ENCODE data around the gene RBM23.
A peak's percentile ranks its signal among the peaks of the same experiment; 100 is the strongest.

RBM23 gene

DNA sequence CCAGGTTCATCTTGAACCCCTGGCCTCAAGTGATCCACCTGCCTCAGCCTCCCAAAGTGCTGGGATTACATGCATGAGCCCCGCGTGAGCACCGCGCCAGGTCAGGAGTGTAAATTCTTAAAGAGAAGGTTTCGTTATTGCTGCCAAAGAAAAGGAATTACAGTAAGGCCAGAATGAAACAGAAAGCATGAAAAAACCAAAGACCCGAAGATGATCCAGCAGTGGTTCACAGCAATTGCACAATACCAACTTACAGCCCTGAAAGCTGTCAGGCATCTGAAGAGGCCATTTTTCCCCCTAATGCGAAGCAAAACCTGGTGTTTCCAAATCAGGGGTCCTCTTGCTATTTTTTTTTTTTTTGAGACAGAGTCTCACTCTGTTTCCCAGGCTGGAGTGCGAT is 10.3 kb downstream of the RBM23 start (continued):
- TF ChIP-seq ZNF610 (tag by site-specific recombination; IDR thresholded peaks at IDR 0.05; ENCODE audit: borderline replicate concordance), result no peak
- no peak for TF ChIP-seq ZNF366 (tag by site-specific recombination; conservative IDR thresholded peaks at IDR 0.05)
- TF ChIP-seq, protein P1, sequence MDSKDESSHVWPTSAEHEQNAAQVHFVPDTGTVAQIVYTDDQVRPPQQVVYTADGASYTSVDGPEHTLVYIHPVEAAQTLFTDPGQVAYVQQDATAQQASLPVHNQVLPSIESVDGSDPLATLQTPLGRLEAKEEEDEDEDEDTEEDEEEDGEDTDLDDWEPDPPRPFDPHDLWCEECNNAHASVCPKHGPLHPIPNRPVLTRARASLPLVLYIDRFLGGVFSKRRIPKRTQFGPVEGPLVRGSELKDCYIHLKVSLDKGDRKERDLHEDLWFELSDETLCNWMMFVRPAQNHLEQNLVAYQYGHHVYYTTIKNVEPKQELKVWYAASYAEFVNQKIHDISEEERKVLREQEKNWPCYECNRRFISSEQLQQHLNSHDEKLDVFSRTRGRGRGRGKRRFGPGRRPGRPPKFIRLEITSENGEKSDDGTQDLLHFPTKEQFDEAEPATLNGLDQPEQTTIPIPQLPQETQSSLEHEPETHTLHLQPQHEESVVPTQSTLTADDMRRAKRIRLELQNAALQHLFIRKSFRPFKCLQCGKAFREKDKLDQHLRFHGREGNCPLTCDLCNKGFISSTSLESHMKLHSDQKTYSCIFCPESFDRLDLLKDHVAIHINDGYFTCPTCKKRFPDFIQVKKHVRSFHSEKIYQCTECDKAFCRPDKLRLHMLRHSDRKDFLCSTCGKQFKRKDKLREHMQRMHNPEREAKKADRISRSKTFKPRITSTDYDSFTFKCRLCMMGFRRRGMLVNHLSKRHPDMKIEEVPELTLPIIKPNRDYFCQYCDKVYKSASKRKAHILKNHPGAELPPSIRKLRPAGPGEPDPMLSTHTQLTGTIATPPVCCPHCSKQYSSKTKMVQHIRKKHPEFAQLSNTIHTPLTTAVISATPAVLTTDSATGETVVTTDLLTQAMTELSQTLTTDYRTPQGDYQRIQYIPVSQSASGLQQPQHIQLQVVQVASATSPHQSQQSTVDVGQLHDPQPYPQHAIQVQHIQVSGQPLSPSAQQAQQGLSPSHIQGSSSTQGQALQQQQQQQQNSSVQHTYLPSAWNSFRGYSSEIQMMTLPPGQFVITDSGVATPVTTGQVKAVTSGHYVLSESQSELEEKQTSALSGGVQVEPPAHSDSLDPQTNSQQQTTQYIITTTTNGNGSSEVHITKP (tag by site-specific recombination; IDR thresholded peaks at IDR 0.05), result no peak
- TF ChIP-seq, protein P2, sequence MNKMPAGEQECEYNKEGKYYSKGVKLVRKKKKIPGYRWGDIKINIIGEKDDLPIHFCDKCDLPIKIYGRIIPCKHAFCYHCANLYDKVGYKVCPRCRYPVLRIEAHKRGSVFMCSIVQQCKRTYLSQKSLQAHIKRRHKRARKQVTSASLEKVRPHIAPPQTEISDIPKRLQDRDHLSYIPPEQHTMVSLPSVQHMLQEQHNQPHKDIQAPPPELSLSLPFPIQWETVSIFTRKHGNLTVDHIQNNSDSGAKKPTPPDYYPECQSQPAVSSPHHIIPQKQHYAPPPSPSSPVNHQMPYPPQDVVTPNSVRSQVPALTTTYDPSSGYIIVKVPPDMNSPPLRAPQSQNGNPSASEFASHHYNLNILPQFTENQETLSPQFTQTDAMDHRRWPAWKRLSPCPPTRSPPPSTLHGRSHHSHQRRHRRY (tag by site-specific recombination; IDR thresholded peaks at IDR 0.05), result no peak
- TF ChIP-seq ZNF132 (tag by site-specific recombination; IDR thresholded peaks at IDR 0.05; ENCODE audit: borderline replicate concordance), result no peak
- TF ChIP-seq, protein P3, sequence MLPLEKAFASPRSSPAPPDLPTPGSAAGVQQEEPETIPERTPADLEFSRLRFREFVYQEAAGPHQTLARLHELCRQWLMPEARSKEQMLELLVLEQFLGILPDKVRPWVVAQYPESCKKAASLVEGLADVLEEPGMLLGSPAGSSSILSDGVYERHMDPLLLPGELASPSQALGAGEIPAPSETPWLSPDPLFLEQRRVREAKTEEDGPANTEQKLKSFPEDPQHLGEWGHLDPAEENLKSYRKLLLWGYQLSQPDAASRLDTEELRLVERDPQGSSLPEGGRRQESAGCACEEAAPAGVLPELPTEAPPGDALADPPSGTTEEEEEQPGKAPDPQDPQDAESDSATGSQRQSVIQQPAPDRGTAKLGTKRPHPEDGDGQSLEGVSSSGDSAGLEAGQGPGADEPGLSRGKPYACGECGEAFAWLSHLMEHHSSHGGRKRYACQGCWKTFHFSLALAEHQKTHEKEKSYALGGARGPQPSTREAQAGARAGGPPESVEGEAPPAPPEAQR (tag by site-specific recombination; IDR thresholded peaks at IDR 0.05), result no peak
- TF ChIP-seq ZNF529 (tag by site-specific recombination; IDR thresholded peaks at IDR 0.05; ENCODE audit: insufficient replicate concordance), result no peak
- TF ChIP-seq, protein P4, sequence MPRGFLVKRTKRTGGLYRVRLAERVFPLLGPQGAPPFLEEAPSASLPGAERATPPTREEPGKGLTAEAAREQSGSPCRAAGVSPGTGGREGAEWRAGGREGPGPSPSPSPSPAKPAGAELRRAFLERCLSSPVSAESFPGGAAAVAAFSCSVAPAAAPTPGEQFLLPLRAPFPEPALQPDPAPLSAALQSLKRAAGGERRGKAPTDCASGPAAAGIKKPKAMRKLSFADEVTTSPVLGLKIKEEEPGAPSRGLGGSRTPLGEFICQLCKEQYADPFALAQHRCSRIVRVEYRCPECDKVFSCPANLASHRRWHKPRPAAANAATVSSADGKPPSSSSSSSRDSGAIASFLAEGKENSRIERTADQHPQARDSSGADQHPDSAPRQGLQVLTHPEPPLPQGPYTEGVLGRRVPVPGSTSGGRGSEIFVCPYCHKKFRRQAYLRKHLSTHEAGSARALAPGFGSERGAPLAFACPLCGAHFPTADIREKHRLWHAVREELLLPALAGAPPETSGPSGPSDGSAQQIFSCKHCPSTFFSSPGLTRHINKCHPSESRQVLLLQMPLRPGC (tag by site-specific recombination; IDR thresholded peaks at IDR 0.05), result no peak

DNA sequence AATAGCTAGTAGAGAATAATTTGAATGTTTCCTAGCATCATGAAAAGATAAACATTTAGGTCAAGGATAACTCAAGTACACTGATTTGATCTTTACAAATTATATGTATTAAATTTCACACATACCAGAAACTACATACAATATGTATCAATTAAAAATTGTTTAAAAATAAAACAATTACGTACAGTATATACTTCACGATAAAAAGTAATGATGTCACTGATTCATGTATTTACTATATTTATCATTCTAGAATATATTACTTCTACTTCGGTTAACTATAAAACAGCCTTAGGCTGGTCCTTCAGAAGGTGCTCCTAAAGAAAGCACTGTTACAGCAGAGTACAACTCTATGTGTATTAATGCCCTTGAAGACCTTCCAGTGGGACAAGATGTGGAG is 11.5 kb downstream of the RBM23 start:
- no peaks in the 10 kb centered on the region for H3K4me1 ChIP-seq (ENCODE audit: control insufficient read depth, insufficient read depth, low read length)
- ChIA-PET POLR2A (interaction anchor here (0.7 to 1.5 kb wide), 4 partner anchors 8 to 22 kb away, joined by 3 to 5 read pairs (median 4); partner anchors contain the start of genes PRMT5 and RBM23), CTCF (interaction anchor here (0.6 to 1.5 kb wide), 3 partner anchors 11 to 255 kb away, joined by 3 to 10 read pairs (median 4); no protein-coding TSS in a partner anchor)
- TF ChIP-seq, protein P5, sequence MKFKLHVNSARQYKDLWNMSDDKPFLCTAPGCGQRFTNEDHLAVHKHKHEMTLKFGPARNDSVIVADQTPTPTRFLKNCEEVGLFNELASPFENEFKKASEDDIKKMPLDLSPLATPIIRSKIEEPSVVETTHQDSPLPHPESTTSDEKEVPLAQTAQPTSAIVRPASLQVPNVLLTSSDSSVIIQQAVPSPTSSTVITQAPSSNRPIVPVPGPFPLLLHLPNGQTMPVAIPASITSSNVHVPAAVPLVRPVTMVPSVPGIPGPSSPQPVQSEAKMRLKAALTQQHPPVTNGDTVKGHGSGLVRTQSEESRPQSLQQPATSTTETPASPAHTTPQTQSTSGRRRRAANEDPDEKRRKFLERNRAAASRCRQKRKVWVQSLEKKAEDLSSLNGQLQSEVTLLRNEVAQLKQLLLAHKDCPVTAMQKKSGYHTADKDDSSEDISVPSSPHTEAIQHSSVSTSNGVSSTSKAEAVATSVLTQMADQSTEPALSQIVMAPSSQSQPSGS (tag by site-specific recombination; IDR thresholded peaks at IDR 0.05; ENCODE audit: low read depth), result peak; percentile 61
- no peak for TF ChIP-seq GLI4 (tag by site-specific recombination; IDR thresholded peaks at IDR 0.05)
- no peaks in the 10 kb centered on the region for H3K9me3 ChIP-seq (ENCODE audit: control insufficient read depth, insufficient read depth, low read depth, low read length)
- no peak overlapping the region for H3K4me3 ChIP-seq (ENCODE audit: low read depth, low read length)
- H3K27ac ChIP-seq (ENCODE audit: extremely low read depth, low read depth, low read length), result no peak overlapping the region
- H3K36me3 ChIP-seq (ENCODE audit: control insufficient read depth in 2 of 2, insufficient read depth in 1 of 2, low read length in 2 of 2), result peaks cover 78 to 86% of the 10 kb centered on the region in 2 experiments

DNA sequence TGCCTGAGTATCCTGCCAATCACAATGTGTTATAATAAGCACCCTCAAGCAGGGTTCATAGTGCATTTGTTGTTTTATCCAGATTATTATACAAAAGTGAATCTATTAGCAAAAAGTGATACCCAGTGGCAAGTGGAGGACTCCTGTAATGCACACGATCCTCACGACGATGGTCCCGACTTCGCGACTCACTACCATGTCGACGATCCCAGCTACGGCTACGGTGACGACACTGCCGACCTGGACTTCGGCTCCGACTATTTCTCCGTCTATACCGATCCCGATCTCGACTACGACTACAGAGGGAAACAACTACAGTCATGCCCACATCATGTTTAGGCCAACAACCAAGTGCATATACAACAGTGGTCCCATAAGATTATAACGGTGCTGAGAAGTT is 12.9 kb downstream of the RBM23 start:
- ChIA-PET POLR2A (no interaction called here), CTCF (interaction anchor here (0.8 kb wide), 1 partner anchor 68 kb away, joined by 5 read pairs; no protein-coding TSS in a partner anchor)
- H3K27ac ChIP-seq (ENCODE audit: extremely low read depth, low read depth, low read length), result no peak overlapping the region
- H3K36me3 ChIP-seq (ENCODE audit: control insufficient read depth in 2 of 2, insufficient read depth in 1 of 2, low read length in 2 of 2), result peaks cover 82 to 91% of the 10 kb centered on the region in 2 experiments
- H3K9me3 ChIP-seq (ENCODE audit: control insufficient read depth, insufficient read depth, low read depth, low read length), result no peaks in the 10 kb centered on the region
- H3K4me3 ChIP-seq (ENCODE audit: low read depth, low read length), result no peak overlapping the region
- H3K4me1 ChIP-seq (ENCODE audit: control insufficient read depth, insufficient read depth, low read length), result no peaks in the 10 kb centered on the region
- TF ChIP-seq, protein P6, sequence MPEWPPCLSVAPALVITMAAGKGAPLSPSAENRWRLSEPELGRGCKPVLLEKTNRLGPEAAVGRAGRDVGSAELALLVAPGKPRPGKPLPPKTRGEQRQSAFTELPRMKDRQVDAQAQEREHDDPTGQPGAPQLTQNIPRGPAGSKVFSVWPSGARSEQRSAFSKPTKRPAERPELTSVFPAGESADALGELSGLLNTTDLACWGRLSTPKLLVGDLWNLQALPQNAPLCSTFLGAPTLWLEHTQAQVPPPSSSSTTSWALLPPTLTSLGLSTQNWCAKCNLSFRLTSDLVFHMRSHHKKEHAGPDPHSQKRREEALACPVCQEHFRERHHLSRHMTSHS (tag by site-specific recombination; IDR thresholded peaks at IDR 0.05), result no peak
- TF ChIP-seq, protein P3 (tag by site-specific recombination; IDR thresholded peaks at IDR 0.05), result no peak
- TF ChIP-seq, protein P2 (tag by site-specific recombination; IDR thresholded peaks at IDR 0.05), result no peak
- TF ChIP-seq ZNF10 (tag by site-specific recombination; IDR thresholded peaks at IDR 0.05) (no peak), ZNF830 (tag by site-specific recombination; IDR thresholded peaks at IDR 0.05; ENCODE audit: low read depth) (no peak)
- TF ChIP-seq, protein P7, sequence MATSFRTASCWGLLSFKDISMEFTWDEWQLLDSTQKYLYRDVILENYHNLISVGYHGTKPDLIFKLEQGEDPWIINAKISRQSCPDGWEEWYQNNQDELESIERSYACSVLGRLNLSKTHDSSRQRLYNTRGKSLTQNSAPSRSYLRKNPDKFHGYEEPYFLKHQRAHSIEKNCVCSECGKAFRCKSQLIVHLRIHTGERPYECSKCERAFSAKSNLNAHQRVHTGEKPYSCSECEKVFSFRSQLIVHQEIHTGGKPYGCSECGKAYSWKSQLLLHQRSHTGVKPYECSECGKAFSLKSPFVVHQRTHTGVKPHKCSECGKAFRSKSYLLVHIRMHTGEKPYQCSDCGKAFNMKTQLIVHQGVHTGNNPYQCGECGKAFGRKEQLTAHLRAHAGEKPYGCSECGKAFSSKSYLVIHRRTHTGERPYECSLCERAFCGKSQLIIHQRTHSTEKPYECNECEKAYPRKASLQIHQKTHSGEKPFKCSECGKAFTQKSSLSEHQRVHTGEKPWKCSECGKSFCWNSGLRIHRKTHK (tag by site-specific recombination; IDR thresholded peaks at IDR 0.05), result no peak
